H1 (cell line): ENCODE measurements around the gene CRABP1. TPM values are rescaled to one million over a fixed set of nuclear protein-coding genes. Genes with fewer than 3 reads are reported as not detected.

ENCODE experiments used
- ATF2 ChIP-seq: IDR thresholded peaks from 2 replicates; pipeline ENCODE4 v1.6.1; 2012; ENCODE audit warnings: low read length, inconsistent platforms
- BCL11A ChIP-seq, 2 experiments: IDR thresholded peaks; one replicate each; pipeline ENCODE4 v1.6.1; 2011; ENCODE audit warnings: low read depth in 2 of 2, low read length in 2 of 2, mild to moderate bottlenecking in 2 of 2
- CBX5 ChIP-seq: fragments of 300-800, 300-1000 bp; sonication (generic); IDR thresholded peaks from 2 replicates; pipeline ENCODE4 v1.7.1; 2016; ENCODE audit warnings: antibody characterized with exemption, low read length, low read depth
- FOSL1 ChIP-seq: IDR thresholded peaks from 2 replicates; pipeline ENCODE4 v1.6.1; 2011; ENCODE audit warnings: mild to moderate bottlenecking, low read depth, low read length, moderate library complexity; ENCODE audit not compliant: insufficient read depth
- HDAC2 ChIP-seq, 2 experiments: fragments of 300-600 bp in 1 of 2; sonication (generic) in 1 of 2; IDR thresholded peaks; 2 replicates each; pipeline ENCODE4 v1.6.1; 2011 to 2012; ENCODE audit warnings: low read depth in 2 of 2, low read length in 2 of 2, mild to moderate bottlenecking in 2 of 2, moderate library complexity in 2 of 2, borderline replicate concordance in 1 of 2, inconsistent platforms in 1 of 2
- JUN ChIP-seq: IDR thresholded peaks from 2 replicates; pipeline ENCODE4 v1.6.1; 2011; ENCODE audit warnings: low read depth, mild to moderate bottlenecking, improper control_type of control experiment, low read length
- MAFK ChIP-seq: IDR thresholded peaks from 2 replicates; pipeline ENCODE4 v1.6.1; 2012; ENCODE audit warnings: low read depth, mild to moderate bottlenecking, improper control_type of control experiment, low read length
- RAD21 ChIP-seq, 2 experiments: IDR thresholded peaks in 1 of 2; conservative IDR thresholded peaks in 1 of 2; 2 replicates each; pipeline ENCODE4 v1.6.1; 2011; ENCODE audit warnings: low read depth in 2 of 2, low read length in 2 of 2, improper control_type of control experiment in 1 of 2, inconsistent platforms in 1 of 2, mild to moderate bottlenecking in 1 of 2, moderate library complexity in 1 of 2
- RBBP5 ChIP-seq: IDR thresholded peaks from 2 replicates; pipeline ENCODE4 v1.7.1; 2012; ENCODE audit warnings: low read depth, mild to moderate bottlenecking, inconsistent platforms, low read length, moderate library complexity, borderline replicate concordance
- RFX5 ChIP-seq: IDR thresholded peaks from 2 replicates; pipeline ENCODE4 v1.6.1; 2011; ENCODE audit warnings: low read depth, low read length, improper control_type of control experiment, borderline replicate concordance
- SAP30 ChIP-seq: fragments of 300-600 bp; sonication (generic); IDR thresholded peaks from 2 replicates; pipeline ENCODE4 v1.7.1; 2012; ENCODE audit warnings: low read length, moderate library complexity, mild to moderate bottlenecking, inconsistent platforms; ENCODE audit not compliant: insufficient read depth, insufficient replicate concordance
- SIN3A ChIP-seq, 2 experiments: IDR thresholded peaks in 1 of 2; conservative IDR thresholded peaks in 1 of 2; 2 replicates each; pipeline ENCODE4 v1.6.1; 2011 to 2012; ENCODE audit warnings: low read length in 2 of 2, improper control_type of control experiment in 1 of 2, low read depth in 1 of 2, mild to moderate bottlenecking in 1 of 2
- SIX5 ChIP-seq: IDR thresholded peaks from 2 replicates; pipeline ENCODE4 v1.6.1; 2011; ENCODE audit warnings: mild to moderate bottlenecking, low read depth, low read length
- SP1 ChIP-seq: IDR thresholded peaks from 2 replicates; pipeline ENCODE4 v1.6.1; 2011; ENCODE audit warnings: low read depth, low read length
- SP4 ChIP-seq: IDR thresholded peaks from 2 replicates; pipeline ENCODE4 v1.6.1; 2012; ENCODE audit warnings: low read length, inconsistent platforms
- TEAD4 ChIP-seq: IDR thresholded peaks from 2 replicates; pipeline ENCODE4 v1.6.1; 2012; ENCODE audit warnings: low read depth, low read length, inconsistent platforms, mixed read lengths
- ZNF274 ChIP-seq: IDR thresholded peaks from 2 replicates; pipeline ENCODE4 v1.7.0; 2012; ENCODE audit warnings: low read length, borderline replicate concordance; ENCODE audit errors: extremely low read depth
- polyA plus RNA-seq, 7 experiments: library from polyadenylated mRNA; depleted of rRNA in 3 of 7; stranded (reverse) in 5 of 7; unstranded in 2 of 7; fragments of >200 nt in 5 of 7; fragments of 200-250 nt in 2 of 7; gene quantifications; 1 replicate in 5 of 7; 2 replicates in 1 of 7; 4 replicates in 1 of 7; pipeline versions ENCODE4 v1.2.1 to v1.2.3, GENCODE V29; 2011 to 2013; ENCODE audit warnings: missing spikeins in 2 of 7, mixed read lengths in 2 of 7
- total RNA-seq: library from RNA; stranded (reverse); fragmentation: NEBNext Ultra II Directional; extraction: Animal tissue kit (Norgen Biotek cat#: 25700); gene quantifications from 2 replicates; pipeline ENCODE4 v1.2.1, GENCODE V29; 2021
- TF ChIP-seq, protein P1 (sequence below), 3 experiments: IDR thresholded peaks; 1 replicate in 2 of 3; 2 replicates in 1 of 3; pipeline versions ENCODE4 v1.5.1 to v1.6.1; 2011; ENCODE audit warnings: low read length in 3 of 3, mild to moderate bottlenecking in 3 of 3, inconsistent platforms in 2 of 3, low read depth in 1 of 3, moderate library complexity in 1 of 3; ENCODE audit not compliant: insufficient read depth in 1 of 3; ENCODE audit errors: control extremely low read depth in 1 of 3

The CRABP1 gene
- total and polyA plus RNA-seq, 2 of the 8 experiments (the other 6 are each of a cell fraction or from before 2014, with no cell fraction given), result 385 to 655 TPM

GRCh38 chr15:78341057-78341987 lies 1.2 kb downstream of the CRABP1 start (continued):
- no peak for TF ChIP-seq JUN
- no peak for TF ChIP-seq RFX5
- no peak for TF ChIP-seq CBX5
- no peak for TF ChIP-seq ZNF274
- TF ChIP-seq SP4, result no peak
- TF ChIP-seq, protein P1, sequence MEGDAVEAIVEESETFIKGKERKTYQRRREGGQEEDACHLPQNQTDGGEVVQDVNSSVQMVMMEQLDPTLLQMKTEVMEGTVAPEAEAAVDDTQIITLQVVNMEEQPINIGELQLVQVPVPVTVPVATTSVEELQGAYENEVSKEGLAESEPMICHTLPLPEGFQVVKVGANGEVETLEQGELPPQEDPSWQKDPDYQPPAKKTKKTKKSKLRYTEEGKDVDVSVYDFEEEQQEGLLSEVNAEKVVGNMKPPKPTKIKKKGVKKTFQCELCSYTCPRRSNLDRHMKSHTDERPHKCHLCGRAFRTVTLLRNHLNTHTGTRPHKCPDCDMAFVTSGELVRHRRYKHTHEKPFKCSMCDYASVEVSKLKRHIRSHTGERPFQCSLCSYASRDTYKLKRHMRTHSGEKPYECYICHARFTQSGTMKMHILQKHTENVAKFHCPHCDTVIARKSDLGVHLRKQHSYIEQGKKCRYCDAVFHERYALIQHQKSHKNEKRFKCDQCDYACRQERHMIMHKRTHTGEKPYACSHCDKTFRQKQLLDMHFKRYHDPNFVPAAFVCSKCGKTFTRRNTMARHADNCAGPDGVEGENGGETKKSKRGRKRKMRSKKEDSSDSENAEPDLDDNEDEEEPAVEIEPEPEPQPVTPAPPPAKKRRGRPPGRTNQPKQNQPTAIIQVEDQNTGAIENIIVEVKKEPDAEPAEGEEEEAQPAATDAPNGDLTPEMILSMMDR (IDR thresholded peaks at IDR 0.05; ENCODE audit: control extremely low read depth in 1 of 3, insufficient read depth in 1 of 3, low read depth in 1 of 3, low read length in 3 of 3), result no peak
- no peak for TF ChIP-seq SIX5
- no peak for TF ChIP-seq MAFK
- peak; percentile 26; the same call in 1 of the 2 replicates for TF ChIP-seq RBBP5
- no peak for TF ChIP-seq FOSL1
- no peak for TF ChIP-seq SP1
- TF ChIP-seq ATF2, result no peak
- no peak for TF ChIP-seq BCL11A (IDR thresholded peaks at IDR 0.05; ENCODE audit: low read depth in 2 of 2, low read length in 2 of 2)
- no peak; a peak in 1 of 4 replicates for TF ChIP-seq RAD21 (IDR thresholded peaks at IDR 0.05 in 1 of 2, conservative IDR thresholded peaks at IDR 0.05 in 1 of 2; ENCODE audit: low read depth in 2 of 2, low read length in 2 of 2)
- TF ChIP-seq SIN3A (conservative IDR thresholded peaks at IDR 0.05 in 1 of 2, IDR thresholded peaks at IDR 0.05 in 1 of 2; ENCODE audit: low read depth in 1 of 2, low read length in 2 of 2), result no peak; a peak in 1 of 4 replicates
- no peak for TF ChIP-seq HDAC2 (IDR thresholded peaks at IDR 0.05; ENCODE audit: borderline replicate concordance in 1 of 2, low read depth in 2 of 2, low read length in 2 of 2)
- no peak for TF ChIP-seq TEAD4
- TF ChIP-seq SAP30, result no peak
